Nasal cavity respiratory epithelium epithelial cell of viscerocranial mucosa (primary cell): Measurements from ENCODE around the gene OR5T3. TPM values are rescaled to one million over a fixed set of nuclear protein-coding genes. Genes with fewer than 3 reads are reported as not detected.

Source experiments
- total RNA-seq: library from RNA; depleted of rRNA; stranded (reverse); fragments of >200 nt; gene quantifications from 2 replicates; pipeline ENCODE4 v1.2.3, GENCODE V29; 2014

Gene OR5T3
- total RNA-seq = not detected in 2 replicates

GRCh38 chr11:56251954-56252353 is at the start of gene OR5T3:
Gene OR5T3, plus strand, starts transcription at chr11:56252254. Its CDS starts 0 bp downstream, at chr11:56252254.

DNA sequence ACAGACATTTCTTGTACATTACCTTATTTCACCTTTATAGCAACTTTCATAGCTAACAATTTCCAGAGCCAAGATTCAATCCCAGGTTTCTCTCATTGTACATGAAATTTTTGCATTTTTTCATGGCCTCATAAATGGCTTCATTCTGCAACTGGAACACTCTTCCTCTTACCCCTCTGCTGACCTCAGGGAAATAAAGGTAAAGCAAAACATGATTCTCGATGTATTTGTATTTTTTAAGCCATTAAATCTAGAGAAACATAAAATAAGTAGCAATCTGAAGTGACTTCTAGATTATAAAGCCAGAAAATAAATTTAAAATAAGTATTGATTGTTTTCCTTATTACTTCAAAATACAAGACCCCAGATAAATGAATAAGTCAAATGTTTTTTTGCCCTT is 17.9 kb upstream of the OR5T3 start, which contains the start of gene OR5T2:
TSS of gene OR5T2 (minus strand) at position 101 of the 400 bp plus-strand sequence. CDS start 1,193 bp downstream, outside the sequence.

DNA sequence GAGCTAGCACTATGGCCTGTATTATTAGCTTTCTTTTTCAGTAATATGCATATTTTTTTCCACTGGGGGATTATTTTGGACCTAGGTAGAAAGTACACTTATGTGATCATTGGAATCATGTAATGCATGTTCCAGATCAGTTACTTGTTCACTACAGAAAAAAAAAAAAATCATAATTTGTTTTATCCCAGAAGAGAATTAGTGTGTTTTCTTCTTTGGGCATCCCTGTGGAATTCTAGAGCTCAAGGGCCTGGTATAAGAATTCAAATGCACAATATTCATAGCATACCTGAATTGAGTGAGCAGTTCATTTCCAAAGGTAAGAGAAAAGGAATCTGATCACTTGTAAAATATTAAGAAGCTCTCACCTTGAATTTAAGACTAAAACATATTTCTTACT is 21.8 kb downstream of the OR5T3 start, which contains the start of gene OR5T1:
TSS of gene OR5T1 (plus strand) at position 301 of the 400 bp plus-strand sequence. CDS start 1,485 bp downstream, outside the sequence.

GRCh38 chr11:56292154-56292553 is 40.1 kb downstream of the OR5T3 start, which contains the start of gene OR8H1:
Gene OR8H1, minus strand, starts transcription at chr11:56292254. Its CDS starts 1,192 bp downstream, at chr11:56291062.

Other genes starting within 250 kb of the OR5T3 start
- not detected in 2 replicates for gene OR5AS1, start 224.6 kb upstream of the OR5T3 start, total RNA-seq
- gene OR8I2, start 158.9 kb upstream of the OR5T3 start, total RNA-seq = not detected in 2 replicates
- gene OR8H2, start 148.6 kb upstream of the OR5T3 start, total RNA-seq = not detected in 2 replicates
- gene OR8H3, start 129.9 kb upstream of the OR5T3 start, total RNA-seq = not detected in 2 replicates
- not detected in 2 replicates for gene OR8J3, start 112.1 kb upstream of the OR5T3 start, total RNA-seq
- not detected in 2 replicates for gene OR8K5, start 91.9 kb upstream of the OR5T3 start, total RNA-seq
- not detected in 2 replicates for gene OR5J2, start 75.6 kb upstream of the OR5T3 start, total RNA-seq
- not detected in 2 replicates for gene OR5T2, start 18.0 kb upstream of the OR5T3 start, total RNA-seq
- not detected in 2 replicates for gene OR5T1, start 21.9 kb downstream of the OR5T3 start, total RNA-seq
- gene OR8H1, start 40.0 kb downstream of the OR5T3 start, total RNA-seq = not detected in 2 replicates
- gene OR8K3, start 62.9 kb downstream of the OR5T3 start, total RNA-seq = not detected in 2 replicates
- not detected in 2 replicates for gene OR8K1, start 93.8 kb downstream of the OR5T3 start, total RNA-seq
- not detected in 2 replicates for gene OR8J1, start 102.0 kb downstream of the OR5T3 start, total RNA-seq
- gene OR8U1, start 123.4 kb downstream of the OR5T3 start, total RNA-seq = not detected in 2 replicates
- not detected in 2 replicates for gene OR5AL1, start 160.4 kb downstream of the OR5T3 start, total RNA-seq
- gene OR5M3, start 221.1 kb downstream of the OR5T3 start, total RNA-seq = not detected in 2 replicates
- gene OR5M8, start 239.1 kb downstream of the OR5T3 start, total RNA-seq = not detected in 2 replicates